HepG2 (cell line): ENCODE measurements around the gene RANBP3. TPM values are rescaled to one million over a fixed set of nuclear protein-coding genes. Genes with fewer than 3 reads are reported as not detected.

Experiments used
- ELF1 ChIP-seq: sonication (generic); formaldehyde crosslinking; IDR thresholded peaks from 2 replicates; pipeline ENCODE4 v1.4.0; 2020; ENCODE audit warnings: missing genetic modification reagents
- FOSL2 ChIP-seq: sonication (generic); formaldehyde crosslinking; IDR thresholded peaks from 2 replicates; pipeline ENCODE4 v1.4.0; 2020; ENCODE audit warnings: missing genetic modification reagents
- HIC2 ChIP-seq: sonication (generic); formaldehyde crosslinking; IDR thresholded peaks from 2 replicates; pipeline ENCODE4 v1.9.0; 2022; ENCODE audit warnings: low read depth, missing genetic modification reagents
- MLX ChIP-seq: IDR thresholded peaks from 2 replicates; pipeline ENCODE4 v1.6.1; 2016
- MYNN ChIP-seq: sonication (generic); formaldehyde crosslinking; IDR thresholded peaks from 2 replicates; pipeline ENCODE4 v1.4.0; 2020; ENCODE audit warnings: mild to moderate bottlenecking, low read depth, missing genetic modification reagents
- NR0B2 ChIP-seq: sonication (generic); formaldehyde crosslinking; IDR thresholded peaks from 2 replicates; pipeline ENCODE4 v1.4.0; 2020; ENCODE audit warnings: mild to moderate bottlenecking, missing genetic modification reagents
- NR2C2 ChIP-seq: sonication (generic); formaldehyde crosslinking; IDR thresholded peaks from 2 replicates; pipeline ENCODE4 v1.4.0; 2020; ENCODE audit warnings: missing genetic modification reagents, mild to moderate bottlenecking, moderate library complexity, borderline replicate concordance
- PAXIP1 ChIP-seq: sonication (generic); formaldehyde crosslinking; conservative IDR thresholded peaks from 2 replicates; pipeline ENCODE4 v1.4.0; 2020; ENCODE audit warnings: mild to moderate bottlenecking, missing genetic modification reagents, moderate library complexity
- SCMH1 ChIP-seq: sonication (generic); formaldehyde crosslinking; IDR thresholded peaks from 2 replicates; pipeline ENCODE4 v1.9.0; 2021; ENCODE audit warnings: missing genetic modification reagents, mild to moderate bottlenecking, borderline replicate concordance
- ZBTB20 ChIP-seq: sonication (generic); formaldehyde crosslinking; IDR thresholded peaks from 2 replicates; pipeline ENCODE4 v1.8.1; 2023; ENCODE audit warnings: missing genetic modification reagents, low read depth, mild to moderate bottlenecking, borderline replicate concordance
- ZBTB42 ChIP-seq: sonication (generic); formaldehyde crosslinking; IDR thresholded peaks from 2 replicates; pipeline ENCODE4 v1.5.0; 2020; ENCODE audit warnings: mild to moderate bottlenecking, missing genetic modification reagents
- ZNF512B ChIP-seq: sonication (generic); formaldehyde crosslinking; IDR thresholded peaks from 2 replicates; pipeline ENCODE4 v1.5.1; 2020; ENCODE audit warnings: missing genetic modification reagents, mild to moderate bottlenecking, borderline replicate concordance
- ZNF572 ChIP-seq: sonication (generic); formaldehyde crosslinking; IDR thresholded peaks from 2 replicates; pipeline ENCODE4 v1.5.1; 2020; ENCODE audit warnings: mild to moderate bottlenecking, missing genetic modification reagents
- ZNF672 ChIP-seq: sonication (generic); formaldehyde crosslinking; IDR thresholded peaks from 2 replicates; pipeline ENCODE4 v1.8.1; 2022; ENCODE audit warnings: missing genetic modification reagents
- ZNF816 ChIP-seq: sonication (generic); formaldehyde crosslinking; IDR thresholded peaks from 2 replicates; pipeline ENCODE4 v1.8.0; 2022; ENCODE audit warnings: missing genetic modification reagents, mild to moderate bottlenecking, borderline replicate concordance
- polyA plus RNA-seq, 8 experiments: library from polyadenylated mRNA; depleted of rRNA in 3 of 8; stranded (reverse) in 7 of 8; unstranded in 1 of 8; fragments of >200 nt; fragmentation: Illumina TruSeq in 4 of 8; extraction: Trizol in 4 of 8; gene quantifications; 2 replicates each; pipeline versions ENCODE4 v1.2.1 to v1.2.3, GENCODE V29; 2011 to 2016; ENCODE audit warnings: low read depth in 4 of 8, missing spikeins in 1 of 8, mixed read lengths in 1 of 8; ENCODE audit not compliant: insufficient read depth in 1 of 8
- total RNA-seq, 5 experiments: library from RNA; depleted of rRNA; stranded (reverse); fragments of >200 nt; fragmentation: Illumina TruSeq; extraction: Trizol; gene quantifications; 2 replicates each; pipeline ENCODE4 v1.2.3, GENCODE V29; 2016; ENCODE audit warnings: low read depth in 1 of 5

RANBP3 gene
- total and polyA plus RNA-seq, 2 of the 13 experiments (the other 11 are each of a cell fraction or from before 2014, with no cell fraction given): 39.5 to 149 TPM

- TF ChIP-seq HIC2 (CRISPR knock-in tag) (no peak), NR0B2 (CRISPR knock-in tag) (no peak), ZNF512B (CRISPR knock-in tag) (no peak), PAXIP1 (no peak), ELF1 (CRISPR knock-in tag) (no peak), MLX (CRISPR knock-in tag) (no peak), MYNN (CRISPR knock-in tag) (no peak), SCMH1 (CRISPR knock-in tag) (no peak), ZNF672 (CRISPR knock-in tag) (no peak), NR2C2 (CRISPR knock-in tag) (no peak), ZBTB42 (CRISPR knock-in tag) (no peak), ZBTB20 (CRISPR knock-in tag) (0 out of 2 replicates have a peak, but pooled peaks have one; percentile 26), ZNF572 (no peak), FOSL2 (CRISPR knock-in tag) (peak; percentile 29; the same call in 1 of the 2 replicates), ZNF816 (CRISPR knock-in tag) (no peak)
These were observed 85.8 kb downstream of the RANBP3 start (continued) for GRCh38 chr19:5891938-5892771.
